Measurements from ENCODE around the gene SLC9A2. TPM values are rescaled to one million over a fixed set of nuclear protein-coding genes. Genes with fewer than 3 reads are reported as not detected.

SLC9A2 gene
- total RNA-seq, 1 donor from 2014 or later, result not detected

DNA sequence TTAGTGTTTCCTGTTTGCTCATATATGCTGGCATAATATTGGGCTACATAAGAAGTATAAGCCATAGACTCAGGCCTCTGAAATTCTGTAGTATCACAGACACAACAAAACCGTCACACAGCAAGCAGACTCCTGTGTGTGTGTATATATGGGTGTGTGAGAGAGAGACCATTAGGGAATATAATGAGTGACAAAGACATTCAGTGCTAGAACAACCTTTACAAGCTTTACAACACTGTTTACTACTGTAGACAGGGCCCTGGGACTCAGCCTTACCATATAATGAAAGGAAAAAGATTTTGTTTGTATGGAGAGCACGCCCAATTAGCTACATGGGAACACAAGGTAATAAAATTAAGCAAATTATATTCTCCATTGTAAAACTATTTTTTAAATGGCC lies 77.1 kb downstream of the SLC9A2 start:
- H3K27ac Mint-ChIP-seq (ENCODE audit: unreplicated experiment), result no peak overlapping the region
- H3K36me3 Mint-ChIP-seq (ENCODE audit: unreplicated experiment), result no peaks in the 10 kb centered on the region
- DNase-seq, result no peak
- no peaks in the 10 kb centered on the region for H3K4me1 Mint-ChIP-seq (ENCODE audit: low read depth, unreplicated experiment)
- no peaks in the 10 kb centered on the region for H3K27me3 Mint-ChIP-seq (ENCODE audit: unreplicated experiment)
- H3K9me3 Mint-ChIP-seq (ENCODE audit: unreplicated experiment), result no peaks in the 10 kb centered on the region
- H3K4me3 Mint-ChIP-seq (ENCODE audit: unreplicated experiment), result no peak overlapping the region
- TF ChIP-seq, protein P1, sequence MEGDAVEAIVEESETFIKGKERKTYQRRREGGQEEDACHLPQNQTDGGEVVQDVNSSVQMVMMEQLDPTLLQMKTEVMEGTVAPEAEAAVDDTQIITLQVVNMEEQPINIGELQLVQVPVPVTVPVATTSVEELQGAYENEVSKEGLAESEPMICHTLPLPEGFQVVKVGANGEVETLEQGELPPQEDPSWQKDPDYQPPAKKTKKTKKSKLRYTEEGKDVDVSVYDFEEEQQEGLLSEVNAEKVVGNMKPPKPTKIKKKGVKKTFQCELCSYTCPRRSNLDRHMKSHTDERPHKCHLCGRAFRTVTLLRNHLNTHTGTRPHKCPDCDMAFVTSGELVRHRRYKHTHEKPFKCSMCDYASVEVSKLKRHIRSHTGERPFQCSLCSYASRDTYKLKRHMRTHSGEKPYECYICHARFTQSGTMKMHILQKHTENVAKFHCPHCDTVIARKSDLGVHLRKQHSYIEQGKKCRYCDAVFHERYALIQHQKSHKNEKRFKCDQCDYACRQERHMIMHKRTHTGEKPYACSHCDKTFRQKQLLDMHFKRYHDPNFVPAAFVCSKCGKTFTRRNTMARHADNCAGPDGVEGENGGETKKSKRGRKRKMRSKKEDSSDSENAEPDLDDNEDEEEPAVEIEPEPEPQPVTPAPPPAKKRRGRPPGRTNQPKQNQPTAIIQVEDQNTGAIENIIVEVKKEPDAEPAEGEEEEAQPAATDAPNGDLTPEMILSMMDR (IDR thresholded peaks at IDR 0.05; ENCODE audit: partially characterized antibody, unreplicated experiment), result no peak

DNA sequence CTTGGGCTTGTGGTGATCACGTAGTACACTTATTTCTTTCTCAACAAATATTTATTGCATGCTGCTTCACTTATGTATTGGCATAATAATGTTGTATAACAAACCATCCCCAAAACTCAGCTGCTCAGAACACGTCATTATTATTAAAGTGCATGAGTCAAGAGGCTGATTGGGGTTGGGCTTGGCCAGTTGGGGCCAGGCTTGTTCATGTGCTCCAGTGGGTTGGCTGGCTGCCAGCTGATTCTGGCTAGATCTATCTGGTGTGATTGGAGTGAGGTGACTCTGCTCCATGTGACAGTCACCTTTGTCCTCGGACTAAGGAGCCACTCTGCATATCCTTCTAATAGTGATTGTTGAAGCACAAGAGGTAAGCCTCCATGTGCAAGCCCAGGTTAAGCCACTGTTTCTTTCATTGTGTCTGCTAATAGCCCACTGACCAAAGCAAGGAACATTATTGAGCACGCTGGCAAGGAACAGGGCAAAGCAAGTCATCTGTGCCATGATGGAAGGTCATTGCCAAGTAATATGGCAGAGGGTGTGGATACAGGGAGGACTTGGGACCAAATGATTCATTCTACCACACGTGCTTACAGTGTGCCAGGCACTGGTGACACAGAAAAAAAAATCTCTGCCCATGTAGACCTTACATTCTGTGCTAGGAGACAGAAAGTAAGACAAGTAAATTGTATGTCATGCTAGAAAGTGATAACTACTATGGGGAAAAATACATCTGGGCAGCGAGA lies 79.2 kb downstream of the SLC9A2 start:
- Mint-ChIP-seq H3K4me1 (ENCODE audit: low read depth, unreplicated experiment) (no peaks in the 10 kb centered on the region), H3K4me3 (ENCODE audit: unreplicated experiment) (no peak overlapping the region), H3K27ac (ENCODE audit: unreplicated experiment) (no peak overlapping the region), H3K27me3 (ENCODE audit: unreplicated experiment) (no peaks in the 10 kb centered on the region), H3K36me3 (ENCODE audit: unreplicated experiment) (no peaks in the 10 kb centered on the region), H3K9me3 (ENCODE audit: unreplicated experiment) (no peaks in the 10 kb centered on the region)
- TF ChIP-seq, protein P1 (IDR thresholded peaks at IDR 0.05; ENCODE audit: partially characterized antibody, unreplicated experiment), result no peak
- no peak for DNase-seq

DNA sequence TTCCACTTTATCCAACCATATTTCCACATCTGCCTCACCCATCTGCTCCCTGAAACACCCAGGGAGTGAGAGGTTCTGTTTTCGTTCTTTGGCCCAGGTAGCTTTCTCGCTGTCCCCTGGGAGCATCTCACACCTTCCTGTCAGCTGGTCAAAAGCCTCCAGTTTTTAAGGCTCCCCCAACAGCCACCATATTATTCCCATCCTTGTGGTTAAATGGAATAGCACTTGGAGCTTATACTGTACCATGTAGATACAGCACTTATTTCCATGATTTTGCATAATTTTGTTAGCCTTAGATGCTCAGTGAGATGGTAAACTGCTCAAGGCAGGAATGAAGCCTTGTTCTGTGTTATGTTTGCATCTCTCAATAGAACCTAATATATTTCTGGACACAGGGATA lies 84.0 kb downstream of the SLC9A2 start:
- Mint-ChIP-seq H3K27me3 (ENCODE audit: unreplicated experiment) (no peaks in the 10 kb centered on the region), H3K27ac (ENCODE audit: unreplicated experiment) (no peak overlapping the region), H3K4me3 (ENCODE audit: unreplicated experiment) (no peak overlapping the region), H3K36me3 (ENCODE audit: unreplicated experiment) (no peaks in the 10 kb centered on the region), H3K4me1 (ENCODE audit: low read depth, unreplicated experiment) (peaks cover 8% of the 10 kb centered on the region), H3K9me3 (ENCODE audit: unreplicated experiment) (peaks cover 2% of the 10 kb centered on the region)
- TF ChIP-seq, protein P1 (IDR thresholded peaks at IDR 0.05; ENCODE audit: partially characterized antibody, unreplicated experiment), result peak; percentile 9
- DNase-seq, result no peak

DNA sequence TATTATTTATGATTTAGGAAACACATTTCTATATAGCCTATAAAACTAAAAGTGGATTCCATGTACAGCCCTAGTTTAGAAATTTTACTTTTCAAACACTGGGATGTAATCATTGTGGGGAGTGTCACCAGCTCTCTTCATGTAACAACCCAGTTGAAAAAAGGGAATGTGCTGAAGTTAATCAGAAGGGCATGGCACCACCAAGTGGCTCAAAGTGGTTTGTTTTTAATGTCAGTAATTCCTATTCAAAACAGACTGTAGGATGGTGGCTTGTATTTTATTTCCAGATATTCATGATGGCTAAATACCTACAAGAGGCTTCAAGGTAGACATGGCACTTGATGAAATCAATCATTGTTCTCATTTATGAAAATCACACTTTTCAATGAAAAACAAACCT lies 84.4 kb downstream of the SLC9A2 start:
- H3K9me3 Mint-ChIP-seq (ENCODE audit: unreplicated experiment), result peaks cover 2% of the 10 kb centered on the region
- no peaks in the 10 kb centered on the region for H3K36me3 Mint-ChIP-seq (ENCODE audit: unreplicated experiment)
- DNase-seq, result no peak

DNA sequence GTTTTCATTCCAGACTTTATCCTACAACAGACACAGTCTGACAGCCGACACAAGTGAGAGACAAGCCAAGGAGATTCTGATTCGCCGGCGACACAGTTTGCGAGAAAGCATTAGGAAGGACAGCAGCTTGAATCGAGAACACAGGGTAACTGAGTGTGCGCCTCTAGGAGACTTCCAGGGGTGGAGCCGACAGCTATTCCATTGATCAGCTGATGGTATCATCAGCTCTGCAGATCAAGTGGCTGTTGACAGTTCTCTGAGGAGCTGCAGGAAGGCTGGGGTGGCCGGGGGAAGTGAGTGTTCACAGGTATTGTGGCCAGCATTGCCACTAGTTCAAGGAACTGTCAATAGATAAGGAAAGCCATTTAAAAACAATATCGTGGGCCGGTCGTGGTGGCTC lies 85.2 kb downstream of the SLC9A2 start:
- DNase-seq, result no peak
- Mint-ChIP-seq H3K27me3 (ENCODE audit: unreplicated experiment) (no peaks in the 10 kb centered on the region), H3K27ac (ENCODE audit: unreplicated experiment) (no peak overlapping the region), H3K4me1 (ENCODE audit: low read depth, unreplicated experiment) (peaks cover 13% of the 10 kb centered on the region), H3K9me3 (ENCODE audit: unreplicated experiment) (peaks cover 2% of the 10 kb centered on the region), H3K36me3 (ENCODE audit: unreplicated experiment) (no peaks in the 10 kb centered on the region), H3K4me3 (ENCODE audit: unreplicated experiment) (no peak overlapping the region)
- TF ChIP-seq, protein P1 (IDR thresholded peaks at IDR 0.05; ENCODE audit: partially characterized antibody, unreplicated experiment), result no peak

More for the DNA sequence above, 84.4 kb downstream of the SLC9A2 start:
- Mint-ChIP-seq H3K27me3 (ENCODE audit: unreplicated experiment) (no peaks in the 10 kb centered on the region), H3K4me1 (ENCODE audit: low read depth, unreplicated experiment) (peaks cover 10% of the 10 kb centered on the region), H3K27ac (ENCODE audit: unreplicated experiment) (no peak overlapping the region), H3K4me3 (ENCODE audit: unreplicated experiment) (no peak overlapping the region)
- TF ChIP-seq, protein P1 (IDR thresholded peaks at IDR 0.05; ENCODE audit: partially characterized antibody, unreplicated experiment), result no peak
